HCT116 (cell line): ENCODE results near the gene FBXL4. TPM values are rescaled to one million over a fixed set of nuclear protein-coding genes. Genes with fewer than 3 reads are reported as not detected.

Source experiments
- ATAC-seq: fragments of 200-7000 bp; cut with Tn5 transposase; 2 replicates; pipeline ENCODE4 v1.9.1; 2020; ENCODE audit warnings: mild to moderate bottlenecking, moderate library complexity
- BruUV-seq: library from RNA; stranded (reverse); fragments of 400-500 nt; replicated peaks from 2 replicates; lab custom pipeline; 2021; lab: Mats Ljungman, UMichigan
- CTCF ChIA-PET: fragments of 300-600 bp; sonication (Branson Sonifier 250); formaldehyde crosslinking; loops from one replicate; lab custom pipeline; 2021; ENCODE audit warnings: antibody characterized with exemption; lab: Charles Lee
- POLR2A ChIA-PET: fragments of 300-600, 350-600 bp; sonication (Branson Sonifier 250); formaldehyde crosslinking; loops from one replicate; lab custom pipeline; 2021; ENCODE audit warnings: antibody characterized with exemption; lab: Charles Lee
- RAD21 ChIA-PET, 2 experiments: fragments of 300-600 bp; sonication (Branson Sonifier 250); formaldehyde crosslinking; loops; one replicate each; lab custom pipeline; 2023; ENCODE audit warnings: low total read pairs in 2 of 2; ENCODE audit not compliant: uncharacterized antibody in 2 of 2, unreplicated experiment in 2 of 2, low non-redundant PET in 1 of 2; lab: Charles Lee
- DNase-seq: peaks from one replicate; pipeline ENCODE4 v3.0.0-alpha.2; 2010; ENCODE audit warnings: low read depth, low spot score
- H2AFZ ChIP-seq: fragments of 200-600 bp; shearing (Covaris generic), sonication (generic); 2 replicates; pipeline ENCODE4 v1.6.1; 2017; ENCODE audit warnings: low read depth, mixed run types, mixed read lengths, antibody characterized with exemption, low read length; ENCODE audit not compliant: poor library complexity, severe bottlenecking
- H3K27ac ChIP-seq: 2 replicates; pipeline ENCODE4 v1.5.1; 2012; ENCODE audit warnings: low read depth, low read length
- H3K27me3 ChIP-seq: fragments of 200-600 bp; sonication (generic); 2 replicates; pipeline ENCODE4 v1.6.1; 2016; ENCODE audit warnings: mixed run types, low read length, mixed read lengths; ENCODE audit not compliant: insufficient read depth
- H3K36me3 ChIP-seq, 2 experiments: fragments of 200-500 bp in 1 of 2; fragments of 200-600 bp in 1 of 2; sonication (Bioruptor generic) in 1 of 2; sonication (generic) in 1 of 2; 2 replicates each; pipeline versions ENCODE4 v1.5.1 to v1.6.1; 2014 to 2016; ENCODE audit warnings: low read length in 2 of 2, inconsistent platforms in 1 of 2, mixed read lengths in 1 of 2, mixed run types in 1 of 2; ENCODE audit not compliant: insufficient read depth in 2 of 2, control insufficient read depth in 1 of 2
- H3K4me1 ChIP-seq, 2 experiments: fragments of 200-600 bp in 1 of 2; sonication (generic) in 1 of 2; 2 replicates each; pipeline versions ENCODE4 v1.5.1 to v1.6.1; 2012 to 2017; ENCODE audit warnings: low read length in 2 of 2, inconsistent platforms in 1 of 2, mild to moderate bottlenecking in 1 of 2, mixed read lengths in 1 of 2, mixed run types in 1 of 2, moderate library complexity in 1 of 2; ENCODE audit not compliant: insufficient read depth in 2 of 2, control insufficient read depth in 1 of 2
- H3K4me2 ChIP-seq: fragments of 200-600 bp; sonication (generic); 2 replicates; pipeline ENCODE4 v1.6.1; 2017; ENCODE audit warnings: mixed run types, low read length, mixed read lengths
- H3K4me3 ChIP-seq, 2 experiments: fragments of 200-600 bp in 1 of 2; sonication (generic) in 1 of 2; replicated peaks in 1 of 2; 2 replicates each; pipeline ENCODE4 v1.5.1; 2011 to 2016; ENCODE audit warnings: low read length in 2 of 2, control low read depth in 1 of 2, low read depth in 1 of 2, mild to moderate bottlenecking in 1 of 2, mixed read lengths in 1 of 2, mixed run types in 1 of 2
- H3K79me2 ChIP-seq: fragments of 200-600 bp; sonication (generic); 2 replicates; pipeline ENCODE4 v1.6.1; 2017; ENCODE audit warnings: mild to moderate bottlenecking, mixed run types, low read length, moderate library complexity, mixed read lengths; ENCODE audit not compliant: insufficient read depth
- H3K9ac ChIP-seq: fragments of 200-600 bp; sonication (generic); 2 replicates; pipeline ENCODE4 v1.6.1; 2016; ENCODE audit warnings: low read length, mixed read lengths
- H3K9me2 ChIP-seq: fragments of 200-600 bp; sonication (generic), shearing (Covaris generic); 2 replicates; pipeline ENCODE4 v1.6.1; 2017; ENCODE audit warnings: mixed run types, mild to moderate bottlenecking, moderate library complexity; ENCODE audit not compliant: insufficient read depth
- H3K9me3 ChIP-seq, 2 experiments: fragments of 200-500 bp in 1 of 2; fragments of 200-600 bp in 1 of 2; sonication (Bioruptor generic) in 1 of 2; sonication (generic) in 1 of 2; 2 replicates each; pipeline ENCODE4 v1.6.1; 2014 to 2017; ENCODE audit warnings: low read length in 2 of 2, mixed read lengths in 2 of 2, inconsistent platforms in 1 of 2, low read depth in 1 of 2, mild to moderate bottlenecking in 1 of 2, mixed run types in 1 of 2, moderate library complexity in 1 of 2; ENCODE audit not compliant: control insufficient read depth in 1 of 2, insufficient read depth in 1 of 2
- H4K20me1 ChIP-seq: fragments of 200-600 bp; sonication (generic), shearing (Covaris generic); 2 replicates; pipeline ENCODE4 v1.6.1; 2017; ENCODE audit warnings: mixed run types, mild to moderate bottlenecking, moderate library complexity; ENCODE audit not compliant: insufficient read depth
- CBX3 ChIP-seq: IDR thresholded peaks from 2 replicates; pipeline ENCODE4 v1.6.1; 2012; ENCODE audit warnings: low read depth
- CEBPB ChIP-seq: IDR thresholded peaks from 2 replicates; pipeline ENCODE4 v1.6.1; 2012; ENCODE audit warnings: low read depth
- EGR1 ChIP-seq: IDR thresholded peaks from 2 replicates; pipeline ENCODE4 v1.6.1; 2012; ENCODE audit warnings: low read depth
- EZH2 ChIP-seq: fragments of 200-600 bp; sonication (generic); IDR thresholded peaks from 2 replicates; pipeline ENCODE4 v1.6.1; 2017; ENCODE audit warnings: antibody characterized with exemption, mixed run types
- EZH2phosphoT487 ChIP-seq: fragments of 200-600 bp; IDR thresholded peaks from 2 replicates; pipeline ENCODE4 v1.6.1; 2018; ENCODE audit warnings: antibody characterized with exemption, borderline replicate concordance
- FOSL1 ChIP-seq: IDR thresholded peaks from 2 replicates; pipeline ENCODE4 v1.6.1; 2012; ENCODE audit warnings: low read depth
- JUND ChIP-seq: IDR thresholded peaks from 2 replicates; pipeline ENCODE4 v1.6.1; 2012
- POLR2A ChIP-seq: IDR thresholded peaks from 2 replicates; pipeline ENCODE4 v1.7.0; 2011; ENCODE audit warnings: borderline replicate concordance; ENCODE audit not compliant: insufficient read depth, insufficient read length; ENCODE audit errors: extremely low read depth
- POLR2AphosphoS5 ChIP-seq: IDR thresholded peaks from 2 replicates; pipeline ENCODE4 v1.6.1; 2011; ENCODE audit warnings: mild to moderate bottlenecking, low read depth, low read length, moderate library complexity
- RAD21 ChIP-seq: IDR thresholded peaks from 2 replicates; pipeline ENCODE4 v1.6.1; 2012; ENCODE audit warnings: low read depth, mild to moderate bottlenecking
- SIN3A ChIP-seq: IDR thresholded peaks from 2 replicates; pipeline ENCODE4 v1.6.1; 2012; ENCODE audit warnings: low read depth
- SP1 ChIP-seq: IDR thresholded peaks from 2 replicates; pipeline ENCODE4 v1.6.1; 2012; ENCODE audit warnings: low read depth
- SRF ChIP-seq: IDR thresholded peaks from 2 replicates; pipeline ENCODE4 v1.6.1; 2012; ENCODE audit warnings: low read depth
- TCF7L2 ChIP-seq: IDR thresholded peaks from 2 replicates; pipeline ENCODE4 v1.7.0; 2011; ENCODE audit warnings: borderline replicate concordance, inconsistent platforms; ENCODE audit not compliant: insufficient read depth, insufficient read length; ENCODE audit errors: extremely low read depth
- YY1 ChIP-seq: IDR thresholded peaks from 2 replicates; pipeline ENCODE4 v1.6.1; 2011; ENCODE audit warnings: low read length, low read depth, moderate library complexity, mild to moderate bottlenecking; ENCODE audit not compliant: insufficient replicate concordance; ENCODE audit errors: extremely low read depth
- ZFX ChIP-seq: fragments of 450-650 bp; IDR thresholded peaks from 2 replicates; pipeline ENCODE4 v1.6.1; 2017
- intact Hi-C: fragments of 100-400 bp; cut with micrococcal nuclease; formaldehyde crosslinking; loops from 2 replicates; pipeline ENCODE4 v1.10.0; 2022
- total RNA-seq: library from RNA; stranded (reverse); gene quantifications from one replicate; pipeline ENCODE4 v1.2.1, GENCODE V29; 2021; ENCODE audit not compliant: unreplicated experiment
- TF ChIP-seq, protein P1 (sequence below): IDR thresholded peaks from 2 replicates; pipeline ENCODE4 v1.6.1; 2012
- TF ChIP-seq, protein P2 (sequence below): IDR thresholded peaks from 2 replicates; pipeline ENCODE4 v1.6.1; 2011; ENCODE audit warnings: mild to moderate bottlenecking, low read length, moderate library complexity; ENCODE audit not compliant: insufficient replicate concordance; ENCODE audit errors: extremely low read depth
- TF ChIP-seq, protein P3 (sequence below): IDR thresholded peaks from 2 replicates; pipeline ENCODE4 v1.6.1; 2012; ENCODE audit warnings: low read depth
- TF ChIP-seq, protein P4 (sequence below), 3 experiments: fragments of 200-600 bp in 1 of 3; sonication (generic) in 1 of 3; IDR thresholded peaks in 2 of 3; conservative IDR thresholded peaks in 1 of 3; 2 replicates each; pipeline ENCODE4 v1.5.1; 2012 to 2017; ENCODE audit warnings: low read depth in 2 of 3, low read length in 2 of 3, antibody characterized with exemption in 1 of 3, borderline replicate concordance in 1 of 3, control low read depth in 1 of 3, mild to moderate bottlenecking in 1 of 3, mixed read lengths in 1 of 3, mixed run types in 1 of 3, moderate library complexity in 1 of 3; ENCODE audit not compliant: insufficient read depth in 1 of 3
- TF ChIP-seq, protein P5 (sequence below): IDR thresholded peaks from 2 replicates; pipeline ENCODE4 v1.6.1; 2012

Gene FBXL4
- total RNA-seq, 1 experiment from 2014 or later = 15.7 TPM

DNA sequence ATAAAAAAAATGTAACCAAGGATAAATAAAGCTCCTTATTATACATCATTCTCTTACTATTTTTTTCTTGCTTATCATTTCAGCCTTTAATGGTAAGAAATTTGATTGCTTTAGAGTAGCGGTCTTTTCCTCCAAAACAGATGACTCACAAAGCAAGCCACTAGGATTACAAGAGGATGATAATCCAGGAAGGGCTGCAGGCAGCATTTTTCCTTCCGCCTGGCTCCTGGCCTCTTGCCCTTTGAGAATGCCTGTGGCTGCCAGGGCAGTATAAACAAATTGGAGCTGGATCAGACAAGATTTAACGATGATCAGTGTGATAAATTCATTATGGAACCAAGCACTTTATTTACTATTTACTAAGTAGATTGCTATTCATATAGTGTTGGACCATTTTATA lies 9.7 kb upstream of the FBXL4 start:
- Histone ChIP-seq H3K79me2 (no peaks in the 10 kb centered on the region), H3K9me2 (no peaks in the 10 kb centered on the region), H3K4me3 (no peak overlapping the region), H3K4me1 (peaks cover 5 to 8% of the 10 kb centered on the region in 2 experiments; a peak in 3 of 4 replicates), H3K27me3 (peaks cover 12% of the 10 kb centered on the region; the same call in 1 of the 2 replicates), H3K4me2 (peak overlapping the region; percentile 23; the same call in 1 of the 2 replicates), H3K9ac (no peak overlapping the region), H2AFZ (no peak overlapping the region), H3K9me3 (no peaks in the 10 kb centered on the region), H4K20me1 (no peaks in the 10 kb centered on the region), H3K27ac (no peak overlapping the region), H3K36me3 (no peaks in the 10 kb centered on the region)
- RAD21 ChIA-PET = no interaction called here
- intact Hi-C loops = no loop called here
- ATAC-seq (peak; percentile 94), DNase-seq (peak; percentile 33)
- BruUV-seq = no TSS peak
- POLR2A ChIA-PET = interaction anchor here (1.8 kb wide), 1 partner anchor 10 kb away, joined by 8 read pairs; the partner anchor contains the start of gene FBXL4
- CTCF ChIA-PET = no interaction called here
- TF ChIP-seq YY1 = no peak
- TF ChIP-seq, protein P1, sequence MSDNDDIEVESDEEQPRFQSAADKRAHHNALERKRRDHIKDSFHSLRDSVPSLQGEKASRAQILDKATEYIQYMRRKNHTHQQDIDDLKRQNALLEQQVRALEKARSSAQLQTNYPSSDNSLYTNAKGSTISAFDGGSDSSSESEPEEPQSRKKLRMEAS = no peak
- 0 out of 2 replicates have a peak, but pooled peaks have one; percentile 40 for TF ChIP-seq SIN3A
- TF ChIP-seq POLR2A = no peak
- no peak for TF ChIP-seq ZFX
- no peak for TF ChIP-seq POLR2AphosphoS5
- TF ChIP-seq FOSL1 = peak; percentile 67
- TF ChIP-seq RAD21 = no peak
- TF ChIP-seq SP1 = peak; percentile 55
- peak; percentile 95 for TF ChIP-seq TCF7L2
- peak; percentile 43; the same call in 1 of the 2 replicates for TF ChIP-seq CEBPB
- no peak for TF ChIP-seq EZH2
- no peak for TF ChIP-seq EZH2phosphoT487
- TF ChIP-seq CBX3 = 0 out of 2 replicates have a peak, but pooled peaks have one; percentile 36
- peak; percentile 73 for TF ChIP-seq JUND
- TF ChIP-seq, protein P2, sequence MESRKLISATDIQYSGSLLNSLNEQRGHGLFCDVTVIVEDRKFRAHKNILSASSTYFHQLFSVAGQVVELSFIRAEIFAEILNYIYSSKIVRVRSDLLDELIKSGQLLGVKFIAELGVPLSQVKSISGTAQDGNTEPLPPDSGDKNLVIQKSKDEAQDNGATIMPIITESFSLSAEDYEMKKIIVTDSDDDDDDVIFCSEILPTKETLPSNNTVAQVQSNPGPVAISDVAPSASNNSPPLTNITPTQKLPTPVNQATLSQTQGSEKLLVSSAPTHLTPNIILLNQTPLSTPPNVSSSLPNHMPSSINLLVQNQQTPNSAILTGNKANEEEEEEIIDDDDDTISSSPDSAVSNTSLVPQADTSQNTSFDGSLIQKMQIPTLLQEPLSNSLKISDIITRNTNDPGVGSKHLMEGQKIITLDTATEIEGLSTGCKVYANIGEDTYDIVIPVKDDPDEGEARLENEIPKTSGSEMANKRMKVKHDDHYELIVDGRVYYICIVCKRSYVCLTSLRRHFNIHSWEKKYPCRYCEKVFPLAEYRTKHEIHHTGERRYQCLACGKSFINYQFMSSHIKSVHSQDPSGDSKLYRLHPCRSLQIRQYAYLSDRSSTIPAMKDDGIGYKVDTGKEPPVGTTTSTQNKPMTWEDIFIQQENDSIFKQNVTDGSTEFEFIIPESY = no peak
- TF ChIP-seq, protein P3, sequence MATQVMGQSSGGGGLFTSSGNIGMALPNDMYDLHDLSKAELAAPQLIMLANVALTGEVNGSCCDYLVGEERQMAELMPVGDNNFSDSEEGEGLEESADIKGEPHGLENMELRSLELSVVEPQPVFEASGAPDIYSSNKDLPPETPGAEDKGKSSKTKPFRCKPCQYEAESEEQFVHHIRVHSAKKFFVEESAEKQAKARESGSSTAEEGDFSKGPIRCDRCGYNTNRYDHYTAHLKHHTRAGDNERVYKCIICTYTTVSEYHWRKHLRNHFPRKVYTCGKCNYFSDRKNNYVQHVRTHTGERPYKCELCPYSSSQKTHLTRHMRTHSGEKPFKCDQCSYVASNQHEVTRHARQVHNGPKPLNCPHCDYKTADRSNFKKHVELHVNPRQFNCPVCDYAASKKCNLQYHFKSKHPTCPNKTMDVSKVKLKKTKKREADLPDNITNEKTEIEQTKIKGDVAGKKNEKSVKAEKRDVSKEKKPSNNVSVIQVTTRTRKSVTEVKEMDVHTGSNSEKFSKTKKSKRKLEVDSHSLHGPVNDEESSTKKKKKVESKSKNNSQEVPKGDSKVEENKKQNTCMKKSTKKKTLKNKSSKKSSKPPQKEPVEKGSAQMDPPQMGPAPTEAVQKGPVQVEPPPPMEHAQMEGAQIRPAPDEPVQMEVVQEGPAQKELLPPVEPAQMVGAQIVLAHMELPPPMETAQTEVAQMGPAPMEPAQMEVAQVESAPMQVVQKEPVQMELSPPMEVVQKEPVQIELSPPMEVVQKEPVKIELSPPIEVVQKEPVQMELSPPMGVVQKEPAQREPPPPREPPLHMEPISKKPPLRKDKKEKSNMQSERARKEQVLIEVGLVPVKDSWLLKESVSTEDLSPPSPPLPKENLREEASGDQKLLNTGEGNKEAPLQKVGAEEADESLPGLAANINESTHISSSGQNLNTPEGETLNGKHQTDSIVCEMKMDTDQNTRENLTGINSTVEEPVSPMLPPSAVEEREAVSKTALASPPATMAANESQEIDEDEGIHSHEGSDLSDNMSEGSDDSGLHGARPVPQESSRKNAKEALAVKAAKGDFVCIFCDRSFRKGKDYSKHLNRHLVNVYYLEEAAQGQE = no peak
- TF ChIP-seq, protein P4, sequence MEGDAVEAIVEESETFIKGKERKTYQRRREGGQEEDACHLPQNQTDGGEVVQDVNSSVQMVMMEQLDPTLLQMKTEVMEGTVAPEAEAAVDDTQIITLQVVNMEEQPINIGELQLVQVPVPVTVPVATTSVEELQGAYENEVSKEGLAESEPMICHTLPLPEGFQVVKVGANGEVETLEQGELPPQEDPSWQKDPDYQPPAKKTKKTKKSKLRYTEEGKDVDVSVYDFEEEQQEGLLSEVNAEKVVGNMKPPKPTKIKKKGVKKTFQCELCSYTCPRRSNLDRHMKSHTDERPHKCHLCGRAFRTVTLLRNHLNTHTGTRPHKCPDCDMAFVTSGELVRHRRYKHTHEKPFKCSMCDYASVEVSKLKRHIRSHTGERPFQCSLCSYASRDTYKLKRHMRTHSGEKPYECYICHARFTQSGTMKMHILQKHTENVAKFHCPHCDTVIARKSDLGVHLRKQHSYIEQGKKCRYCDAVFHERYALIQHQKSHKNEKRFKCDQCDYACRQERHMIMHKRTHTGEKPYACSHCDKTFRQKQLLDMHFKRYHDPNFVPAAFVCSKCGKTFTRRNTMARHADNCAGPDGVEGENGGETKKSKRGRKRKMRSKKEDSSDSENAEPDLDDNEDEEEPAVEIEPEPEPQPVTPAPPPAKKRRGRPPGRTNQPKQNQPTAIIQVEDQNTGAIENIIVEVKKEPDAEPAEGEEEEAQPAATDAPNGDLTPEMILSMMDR (IDR thresholded peaks at IDR 0.05 in 2 of 3, conservative IDR thresholded peaks at IDR 0.05 in 1 of 3; ENCODE audit: borderline replicate concordance in 1 of 3, insufficient read depth in 1 of 3, low read depth in 2 of 3, low read length in 2 of 3) = no peak
- TF ChIP-seq, protein P5, sequence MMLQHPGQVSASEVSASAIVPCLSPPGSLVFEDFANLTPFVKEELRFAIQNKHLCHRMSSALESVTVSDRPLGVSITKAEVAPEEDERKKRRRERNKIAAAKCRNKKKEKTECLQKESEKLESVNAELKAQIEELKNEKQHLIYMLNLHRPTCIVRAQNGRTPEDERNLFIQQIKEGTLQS = no peak
- no peak for TF ChIP-seq EGR1
- TF ChIP-seq SRF = no peak
